Transverse colon (tissue), 4 donors: Measurements from ENCODE around the gene LIN37.

Experiments used
- CTCF ChIP-seq, 5 experiments: fragments of 200-600 bp in 3 of 5; fragments of 450-650 bp in 2 of 5; sonication (generic) in 3 of 5; IDR thresholded peaks; 1 replicate in 2 of 5; 2 replicates in 3 of 5; pipeline ENCODE4 v1.5.1; 2016 to 2017; ENCODE audit warnings: antibody characterized with exemption in 5 of 5, inconsistent platforms in 3 of 5, mild to moderate bottlenecking in 2 of 5, moderate library complexity in 1 of 5
- EP300 ChIP-seq: sonication (generic); formaldehyde crosslinking; IDR thresholded peaks from one replicate; pipeline ENCODE4 v1.6.1; 2017; ENCODE audit warnings: antibody characterized with exemption, low read depth
- POLR2A ChIP-seq: fragments of 450-650 bp; IDR thresholded peaks from one replicate; pipeline ENCODE4 v1.6.1; 2016; ENCODE audit warnings: antibody characterized with exemption, mild to moderate bottlenecking, moderate library complexity
- POLR2AphosphoS5 ChIP-seq, 3 donors: sonication (generic); formaldehyde crosslinking; IDR thresholded peaks; one replicate each; pipeline ENCODE4 v1.6.1; 2016; ENCODE audit warnings: antibody characterized with exemption in 3 of 3

GRCh38 chr19:35775298-35776101 lies 27.1 kb downstream of the LIN37 start, which contains the start of gene ARHGAP33:
- no peak for TF ChIP-seq POLR2A
- TF ChIP-seq POLR2AphosphoS5 (IDR thresholded peaks at IDR 0.05), result no peak
- TF ChIP-seq CTCF (IDR thresholded peaks at IDR 0.05), result no peak
- TF ChIP-seq EP300, result no peak
